GM18873 (cell line): Measurements from ENCODE around the gene ASXL1.

ENCODE experiments used
- ATAC-seq: cut with Tn5 transposase; IDR thresholded peaks from one replicate; pipeline ENCODE4 v1.9.1; 2021; ENCODE audit warnings: mild to moderate bottlenecking, moderate library complexity, moderate number of reproducible peaks; ENCODE audit not compliant: unreplicated experiment, low FRiP score

The ASXL1 gene

DNA sequence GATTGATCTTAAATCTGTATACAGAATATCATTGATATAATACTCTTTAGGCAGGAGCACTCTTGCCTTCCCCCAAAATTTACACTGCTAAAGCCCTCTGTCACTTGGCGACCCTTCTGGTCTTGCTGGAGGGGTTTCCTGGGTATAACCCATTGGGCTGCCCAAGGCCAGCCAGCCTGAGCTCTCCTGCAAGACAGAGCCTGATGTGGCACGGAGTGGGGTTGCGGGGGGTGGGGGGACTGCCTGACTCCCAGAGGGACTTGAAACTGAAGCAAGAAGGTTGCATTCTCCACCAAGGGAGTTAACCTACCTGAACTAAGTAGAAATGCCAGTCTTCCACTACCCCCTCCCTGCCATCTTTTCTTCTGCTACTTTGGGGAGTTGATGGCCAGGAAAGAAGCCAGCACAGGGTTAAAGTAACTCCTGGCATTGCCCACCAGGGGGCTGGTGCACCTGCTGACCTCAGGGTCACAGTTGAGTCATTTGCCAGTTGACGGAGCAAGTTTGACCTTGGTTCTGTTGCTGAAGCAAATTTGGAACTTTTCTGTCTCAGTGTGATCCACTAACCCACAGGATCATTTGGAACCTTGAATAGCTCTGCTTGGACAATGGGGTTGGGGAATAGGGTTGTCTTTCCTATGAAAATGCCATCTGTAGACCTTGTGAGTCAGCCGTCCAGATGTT is 79.4 kb downstream of the ASXL1 start:
- ATAC-seq: no peak

DNA sequence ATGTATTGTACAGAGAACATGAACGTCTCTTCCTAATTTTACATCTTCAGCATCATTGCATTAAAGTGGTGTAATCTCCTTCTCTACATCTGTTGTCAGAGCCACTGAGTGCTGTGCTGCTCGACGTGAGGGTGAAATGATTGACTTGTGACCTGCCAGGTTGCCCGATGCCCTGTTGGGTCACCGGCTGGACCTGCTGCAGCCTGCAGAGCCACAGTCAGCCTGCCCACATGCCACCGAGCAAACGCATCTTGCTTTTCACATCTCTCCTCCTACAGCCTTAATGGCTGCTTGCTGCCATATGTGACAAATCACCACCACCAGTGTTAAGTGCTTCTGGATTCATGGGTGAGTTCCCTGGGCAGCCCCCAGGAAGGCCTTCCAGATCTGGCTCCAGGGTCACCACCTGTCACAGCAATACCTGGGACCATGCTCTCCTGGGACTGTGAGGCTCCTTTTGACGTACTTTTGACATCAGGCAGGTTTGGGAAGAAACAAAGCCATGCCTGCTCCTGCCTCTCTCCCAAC is 80.3 kb downstream of the ASXL1 start:
- ATAC-seq: no peak

DNA sequence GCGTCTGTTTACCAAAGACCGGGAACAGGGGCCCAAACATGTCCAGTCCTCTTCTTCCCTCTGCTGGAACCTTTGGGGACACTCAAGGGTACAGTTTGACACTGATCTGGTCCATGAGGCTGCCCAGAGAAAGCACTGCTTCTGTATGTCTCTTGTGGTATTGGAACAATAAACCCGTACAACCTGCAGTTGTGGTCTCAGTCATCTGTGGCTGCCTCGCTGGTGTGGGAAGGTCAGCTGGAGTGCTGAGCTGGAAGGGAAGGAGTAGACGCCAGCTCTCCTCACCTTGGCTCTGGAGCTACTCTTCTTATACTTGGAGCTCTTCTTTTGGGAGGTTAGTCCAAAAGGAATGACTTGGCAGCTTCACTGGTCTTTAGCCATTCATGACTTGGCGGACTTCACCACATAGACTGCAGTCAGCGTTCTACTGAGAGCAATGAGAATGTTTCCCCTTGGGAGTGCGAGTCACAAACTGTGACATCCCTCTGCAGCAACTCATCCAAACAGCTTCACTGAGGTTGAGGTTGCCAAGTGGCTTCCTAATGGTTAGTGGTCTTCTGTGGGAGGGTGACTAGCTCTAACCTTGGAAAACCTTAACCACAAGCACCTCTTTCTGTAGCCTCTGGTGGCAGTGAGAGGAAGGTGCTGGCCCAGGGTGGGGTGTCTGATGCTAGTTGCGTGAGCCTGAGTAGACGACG is 81.2 kb downstream of the ASXL1 start:
- ATAC-seq: no peak

DNA sequence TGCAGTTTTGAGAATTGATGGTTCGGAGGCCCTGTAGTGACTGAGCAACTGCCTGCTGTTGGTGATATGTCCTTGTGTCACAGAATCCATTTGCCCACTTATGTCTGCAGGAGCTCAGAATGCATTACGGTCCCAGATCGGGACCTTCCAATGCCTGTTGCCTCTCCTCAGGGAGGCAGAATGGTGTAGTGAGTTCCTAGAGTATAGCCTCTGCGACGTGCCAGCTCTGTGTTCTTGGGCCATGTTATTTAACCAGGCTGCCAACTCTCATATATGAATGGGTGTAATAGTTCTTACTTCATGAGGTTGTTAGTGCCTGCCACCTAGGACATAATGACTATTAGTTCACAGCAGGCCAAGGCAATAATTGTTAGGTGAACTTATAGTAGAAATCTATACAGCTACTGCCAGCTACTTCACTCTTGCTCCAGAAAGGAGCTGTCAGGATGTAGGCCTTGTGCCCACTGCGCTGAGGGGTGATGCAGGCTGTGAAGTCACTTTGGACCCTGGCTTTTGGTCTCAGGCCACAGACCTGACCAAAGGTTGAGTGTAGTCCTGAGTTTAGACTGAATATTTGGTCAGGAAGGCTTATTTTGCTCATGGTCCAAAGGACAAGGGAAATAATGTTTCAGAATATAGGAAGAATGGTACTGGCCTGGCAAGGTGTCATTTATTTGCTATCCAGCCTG is 82.1 kb downstream of the ASXL1 start:
- ATAC-seq: no peak

DNA sequence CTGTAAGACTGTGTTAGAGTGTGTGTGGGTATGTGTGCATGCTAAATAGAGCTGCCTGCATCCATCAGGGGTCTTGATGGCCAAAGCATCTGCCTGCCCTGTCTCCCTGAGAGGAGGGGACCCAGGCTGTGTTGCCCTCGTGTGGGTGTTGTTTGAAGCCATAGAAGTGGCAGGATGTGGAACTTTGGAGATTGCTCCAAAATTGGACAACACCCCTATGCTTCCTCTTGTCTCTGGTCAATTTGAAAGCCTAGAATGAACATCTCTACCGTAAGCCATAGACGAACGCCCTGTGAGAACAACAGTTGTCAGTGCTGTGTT is 82.6 kb downstream of the ASXL1 start:
- ATAC-seq: no peak

DNA sequence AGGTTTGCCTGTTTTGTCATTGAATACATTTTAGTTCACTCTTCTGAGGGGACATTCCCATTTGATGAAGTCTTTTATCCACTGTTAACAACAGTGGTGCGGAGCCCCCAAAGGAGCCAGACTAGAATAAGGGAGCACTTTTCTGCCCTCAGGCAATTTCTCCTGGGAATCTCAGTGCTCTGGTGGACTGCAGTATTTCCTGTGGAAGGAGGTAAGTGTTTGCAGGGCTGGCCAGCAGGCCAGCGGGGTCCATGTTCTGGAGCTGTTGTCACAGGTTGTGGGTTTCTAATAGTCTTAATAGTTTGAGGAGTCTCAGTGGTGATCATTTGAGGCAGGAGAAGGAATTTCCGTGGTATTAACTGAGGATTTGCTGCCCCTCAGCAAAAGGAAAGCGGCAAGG is 83.5 kb downstream of the ASXL1 start:
- no peak for ATAC-seq

DNA sequence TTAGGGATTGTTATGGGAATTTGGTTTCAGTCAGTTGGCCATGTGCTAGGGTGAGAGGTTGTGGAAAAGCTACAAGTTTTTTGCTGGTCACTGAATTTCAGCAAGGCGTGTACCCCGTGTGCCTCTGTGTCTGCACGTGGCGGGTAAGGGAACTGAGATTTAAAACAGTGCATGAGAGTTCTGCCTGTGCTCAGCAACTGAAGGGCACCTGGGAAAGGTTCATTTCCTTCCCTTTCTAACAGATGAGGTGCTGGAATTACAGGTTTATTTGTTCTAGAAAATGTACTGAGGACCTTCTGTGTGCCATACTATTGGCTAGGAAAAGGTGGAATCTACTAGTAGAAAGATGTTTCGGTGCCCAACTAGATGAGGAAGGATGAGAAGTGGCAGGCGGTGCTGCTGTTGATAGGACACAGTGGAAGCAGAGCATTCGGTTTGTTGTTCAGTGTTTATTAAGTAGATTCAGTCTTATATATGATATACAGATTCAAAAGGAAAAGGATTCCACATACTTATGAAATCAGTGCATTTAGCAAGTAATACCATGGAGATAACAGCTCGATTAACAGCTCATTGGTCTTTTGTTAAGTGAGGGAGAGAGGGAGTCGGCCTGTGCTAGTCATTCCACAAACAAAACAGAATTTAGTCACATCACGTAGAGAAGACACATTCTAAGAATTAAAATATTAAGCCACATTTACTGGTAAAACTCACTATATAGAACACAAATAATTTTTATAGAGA is 84.7 kb downstream of the ASXL1 start:
- ATAC-seq: no peak

DNA sequence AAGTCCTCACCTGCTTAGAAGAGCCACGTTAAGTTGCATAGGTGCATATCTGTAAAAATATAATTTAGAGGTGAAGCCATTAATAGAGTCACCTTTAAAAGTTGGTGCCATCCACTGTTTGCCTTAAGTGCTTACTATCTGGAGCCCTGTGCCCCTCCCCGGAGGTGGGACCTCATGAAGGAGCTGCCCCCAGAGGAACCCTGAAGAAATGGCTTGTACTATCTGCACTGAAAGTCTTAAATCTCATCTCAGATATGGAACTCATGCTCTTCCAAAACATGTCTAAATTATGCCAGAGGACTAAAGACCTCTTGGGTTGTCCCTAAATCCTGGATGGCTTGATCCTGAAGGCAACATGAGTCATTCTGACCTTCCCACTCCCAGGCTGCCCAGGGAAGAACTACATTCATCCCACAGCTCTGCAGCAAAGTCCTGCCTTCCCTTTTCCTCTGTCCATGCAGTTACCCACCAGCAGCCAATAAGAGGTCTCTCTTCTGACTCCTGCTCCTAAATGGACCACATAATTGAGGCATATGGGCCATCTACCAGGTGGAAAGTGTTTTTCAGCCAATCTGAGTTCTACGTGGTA is 85.3 kb downstream of the ASXL1 start:
- no peak for ATAC-seq

DNA sequence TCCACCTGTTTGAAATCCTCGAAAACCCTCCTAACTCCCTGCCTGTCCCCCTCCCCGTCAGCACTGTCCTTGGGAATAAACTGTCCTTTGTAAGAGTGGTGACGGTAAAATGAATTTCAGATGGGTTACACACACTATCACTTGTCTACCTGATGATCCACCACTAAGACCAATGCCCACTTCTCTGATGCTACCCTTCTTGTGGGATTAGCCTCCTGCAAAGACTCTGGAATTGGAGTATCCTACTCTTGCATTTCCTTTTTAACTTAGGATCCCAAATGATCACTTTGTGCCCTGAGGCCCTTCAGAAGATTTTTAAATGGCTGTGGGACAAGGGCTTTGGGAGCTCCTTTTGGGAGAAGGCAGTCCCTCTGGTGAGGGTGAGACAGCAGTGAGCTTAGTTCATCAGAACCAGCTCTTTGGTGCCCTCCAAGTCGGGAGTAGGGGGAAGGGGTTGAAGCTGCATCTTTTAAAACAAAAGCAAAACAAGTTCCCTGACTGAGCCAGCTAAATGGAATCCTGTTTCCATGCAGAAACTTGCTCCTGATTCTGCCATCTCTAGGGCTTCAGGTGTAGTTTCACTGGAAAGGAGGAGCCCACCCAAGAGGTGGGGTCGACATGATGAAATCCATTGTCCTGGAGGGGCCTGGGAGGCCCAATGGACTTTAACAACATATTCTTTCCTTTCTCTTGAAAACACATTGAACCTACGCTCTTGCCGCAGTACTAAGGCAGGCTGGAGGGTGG is 86.5 kb downstream of the ASXL1 start:
- ATAC-seq: no peak

DNA sequence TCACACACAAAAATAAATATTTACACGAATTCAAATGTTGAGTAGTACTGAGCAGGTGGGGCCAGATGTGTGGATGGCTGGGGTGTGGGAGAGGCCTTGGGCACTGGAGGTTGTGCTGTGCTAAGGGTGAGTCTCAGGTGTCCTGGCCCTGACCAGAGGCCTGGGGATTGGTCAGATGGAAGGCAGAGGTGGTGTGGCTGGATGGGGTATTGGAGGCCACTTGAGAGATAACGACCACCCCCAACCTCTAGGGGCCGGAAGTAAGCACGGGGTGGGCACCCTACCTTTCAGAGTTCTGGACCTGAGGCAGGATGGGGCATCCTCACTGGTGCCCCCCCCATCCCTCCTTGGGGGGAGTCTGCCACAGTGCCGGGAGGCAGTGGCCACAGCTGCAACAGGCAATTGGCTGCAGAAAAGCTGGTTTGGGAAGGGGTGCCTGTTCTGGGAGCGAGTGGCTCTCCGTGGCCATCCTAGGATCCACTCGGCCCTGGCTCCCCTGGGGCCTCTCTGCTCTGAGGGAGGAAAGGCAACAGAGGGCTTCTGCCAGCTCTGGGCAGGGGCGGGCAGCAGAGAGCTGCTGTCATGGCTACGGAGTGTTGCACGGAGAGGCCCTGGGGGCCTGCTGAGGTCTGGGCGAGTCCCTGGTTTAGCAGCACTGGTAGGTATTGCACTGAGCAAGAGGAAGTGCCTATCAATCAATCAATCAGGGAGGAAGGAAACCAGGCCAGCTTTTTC is 87.6 kb downstream of the ASXL1 start:
- ATAC-seq: no peak

DNA sequence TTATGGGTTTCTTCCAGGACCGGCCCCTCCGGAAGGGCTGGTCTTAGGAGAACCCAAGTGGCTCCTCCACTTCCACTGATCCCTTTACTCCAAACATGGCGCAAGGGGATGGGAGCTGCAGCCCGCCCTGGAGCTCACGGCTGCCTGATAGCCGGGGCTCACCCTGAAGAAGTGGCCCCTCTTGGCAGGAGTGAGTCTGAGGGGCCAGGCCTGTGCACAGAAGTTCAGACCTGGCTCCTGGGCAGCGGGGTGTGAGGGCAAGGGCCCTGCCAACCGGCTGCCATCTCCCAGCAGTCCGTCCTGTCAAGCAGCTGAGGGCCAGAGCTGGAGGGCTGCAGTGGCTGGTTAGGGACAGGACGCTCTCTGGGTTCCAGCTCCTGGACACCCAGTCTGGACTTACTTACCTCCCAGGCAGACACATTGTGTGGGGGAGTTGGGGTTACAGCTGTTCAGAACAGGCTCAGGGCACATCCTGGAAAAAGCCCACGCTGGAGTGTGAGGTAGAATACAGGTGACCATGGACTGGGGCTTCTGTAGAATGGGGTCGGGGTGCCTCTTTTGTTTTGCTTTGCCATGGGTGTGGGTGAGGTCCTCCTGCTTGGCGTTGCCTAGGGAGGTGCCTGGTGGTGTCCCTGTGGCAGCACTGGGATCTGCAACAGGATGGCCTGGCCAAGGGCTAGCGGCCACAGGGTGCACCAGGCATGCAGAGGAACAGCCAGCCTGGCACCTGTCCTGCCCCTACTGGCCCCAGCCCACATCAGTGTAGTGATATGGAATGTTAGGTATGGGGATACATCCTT is 88.4 kb downstream of the ASXL1 start:
- ATAC-seq: no peak

DNA sequence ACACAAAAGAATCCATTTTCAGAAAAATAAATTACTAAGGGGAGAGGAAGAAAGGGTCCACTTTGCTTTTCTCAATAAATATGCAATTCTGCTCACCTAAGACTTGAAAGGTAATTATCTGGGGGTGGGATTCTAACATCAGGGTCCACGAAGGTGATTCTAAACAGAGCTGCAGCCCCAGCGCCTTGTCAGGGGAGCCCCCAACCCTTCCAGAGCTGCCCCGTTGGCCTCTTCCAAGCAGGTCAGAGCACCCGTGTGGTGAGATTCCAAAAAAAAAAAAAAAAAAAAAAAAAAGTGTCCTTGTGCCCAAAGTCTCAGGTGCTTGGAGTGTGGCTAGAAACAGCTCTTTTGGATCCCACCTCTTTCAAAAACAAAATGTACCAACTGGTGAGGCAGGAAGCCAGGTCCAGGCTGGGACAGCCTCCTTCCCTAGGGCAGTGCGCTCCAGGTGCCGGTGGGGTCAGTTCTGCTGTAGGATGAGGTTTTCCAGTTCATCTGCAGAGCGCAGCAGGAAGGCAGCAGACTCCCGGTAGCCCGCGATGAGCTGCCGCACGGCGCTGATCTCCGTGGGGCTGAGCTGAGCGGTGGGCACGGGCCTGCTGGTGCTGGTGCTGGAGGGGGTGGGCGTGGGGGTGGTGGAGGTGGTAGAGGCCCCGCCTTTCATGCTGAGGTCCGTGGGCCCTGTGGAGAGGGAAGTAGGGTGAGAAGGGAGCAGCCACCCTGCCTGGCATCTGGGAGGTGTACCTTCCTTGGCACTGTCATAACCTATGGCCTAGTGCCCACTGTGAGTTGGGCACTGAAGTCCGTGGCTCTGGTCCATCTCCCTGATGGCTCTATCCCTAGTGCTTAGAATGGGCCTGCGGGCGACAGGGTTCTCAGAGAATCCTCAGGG is 89.3 kb downstream of the ASXL1 start:
- no peak for ATAC-seq

DNA sequence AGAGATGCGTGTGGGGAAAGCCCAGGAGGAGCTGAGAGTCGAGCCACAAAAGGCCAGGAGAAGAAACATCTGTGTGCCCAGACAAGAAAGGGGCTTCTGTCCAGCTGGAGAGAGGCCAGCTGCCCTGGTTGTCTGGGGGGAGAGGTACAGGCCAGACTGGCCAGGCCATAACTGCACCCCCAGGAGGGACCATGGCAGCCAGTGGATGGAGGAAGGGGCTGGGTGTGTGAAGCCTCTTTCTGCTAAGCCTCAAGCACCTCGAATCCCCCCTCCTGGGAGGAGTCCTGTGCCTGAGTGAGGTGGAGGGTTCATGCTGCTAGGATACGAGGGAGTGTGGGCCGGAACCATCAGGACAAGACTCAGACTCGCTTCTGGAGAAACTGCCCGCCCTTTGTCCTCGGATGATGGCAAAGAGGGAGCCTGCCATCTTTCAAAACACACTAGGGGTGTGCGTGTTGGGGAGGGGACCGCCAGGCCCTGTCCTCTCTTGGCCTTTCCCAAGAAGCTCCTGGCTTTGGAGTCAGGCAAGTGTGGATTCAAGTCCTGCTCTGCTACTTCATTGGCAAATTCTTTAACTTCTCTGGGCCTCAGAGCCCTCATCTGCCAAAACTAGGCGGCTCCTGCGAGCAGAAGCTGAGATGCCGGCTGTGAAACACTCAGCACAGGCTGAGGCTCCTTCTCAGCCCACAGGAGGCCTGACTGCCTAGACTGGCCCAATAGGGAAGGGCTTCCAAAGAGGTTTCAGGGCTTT is 90.3 kb downstream of the ASXL1 start:
- no peak for ATAC-seq

DNA sequence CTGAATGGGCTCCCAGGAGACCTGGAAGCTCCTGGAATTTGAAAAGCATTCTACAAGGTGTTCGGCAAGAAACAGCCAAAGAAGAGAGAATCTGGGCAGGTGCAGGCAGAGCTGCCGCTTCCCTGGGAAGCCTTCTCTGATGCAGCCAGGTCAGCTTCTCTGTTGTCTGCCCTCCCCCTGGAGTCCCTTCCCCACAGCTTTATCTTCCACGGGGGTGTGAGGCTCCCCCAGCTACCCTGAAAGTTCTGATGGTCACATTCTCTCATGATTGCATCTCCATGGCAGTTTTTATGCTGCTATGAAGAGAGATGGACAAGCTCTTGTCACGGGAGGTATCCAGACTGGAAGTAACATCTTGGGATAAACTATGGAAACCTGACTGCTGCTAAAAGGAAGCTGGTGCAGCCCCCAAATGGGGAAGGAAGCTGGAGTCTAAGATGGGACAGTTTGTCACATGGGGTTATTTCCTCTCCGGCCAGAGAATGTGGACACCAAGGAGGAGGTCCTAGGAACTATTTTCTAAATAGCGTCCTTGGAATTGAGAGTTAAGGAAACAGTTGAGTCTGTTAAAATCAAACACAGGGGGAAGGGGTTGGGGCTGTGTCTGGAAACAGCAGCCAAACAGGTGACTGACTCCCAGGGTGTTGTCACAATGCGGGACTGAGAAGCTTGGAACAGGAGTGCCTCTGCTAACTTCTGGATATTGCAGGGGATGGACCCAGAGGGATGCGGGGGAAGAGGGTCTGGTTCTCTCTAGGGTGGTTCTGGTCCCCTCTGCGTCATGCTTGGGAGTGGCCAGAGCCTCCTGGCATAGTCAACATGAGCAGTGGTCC is 91.1 kb downstream of the ASXL1 start:
- no peak for ATAC-seq

DNA sequence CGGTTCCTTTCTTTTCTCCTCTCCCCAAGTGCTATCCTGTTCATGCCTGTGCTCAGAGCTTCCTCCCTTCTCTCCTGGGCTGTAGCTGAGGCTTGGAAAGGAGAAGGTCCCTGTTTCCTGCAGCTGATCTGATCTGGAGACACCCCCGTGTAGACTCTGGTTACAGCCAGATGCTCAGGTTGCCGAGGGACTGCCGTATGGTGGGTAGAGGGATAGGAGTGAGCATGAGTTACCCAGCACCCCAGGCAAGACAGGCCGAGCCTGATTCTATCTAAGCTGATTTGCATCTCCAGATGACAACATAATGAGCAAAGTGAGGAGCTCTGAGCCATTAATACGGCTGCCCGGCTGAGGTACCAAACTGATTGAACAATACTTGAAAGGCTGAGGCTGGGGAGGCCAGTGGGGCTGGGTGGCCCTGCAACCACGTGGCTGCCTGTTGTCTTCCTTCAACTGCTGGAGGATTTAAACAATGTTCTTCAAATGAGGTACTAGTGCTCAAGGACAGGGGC is 91.8 kb downstream of the ASXL1 start:
- no peak for ATAC-seq
